ENCODE data around the gene ADAMTS8. TPM values are rescaled to one million over a fixed set of nuclear protein-coding genes. Genes with fewer than 3 reads are reported as not detected.

The ADAMTS8 gene
- total and polyA plus RNA-seq, 2 experiments from 2014 or later, result under 0.01 to 0.10 TPM

GRCh38 chr11:130462101-130462885 is 33.9 kb upstream of the ADAMTS8 start:
- no peak overlapping the region for H3K4me3 ChIP-seq
- no peaks in the 10 kb centered on the region for H3K79me2 ChIP-seq (ENCODE audit: insufficient read depth)
- peaks cover 11% of the 10 kb centered on the region; the same call in 1 of the 2 replicates for H3K4me1 ChIP-seq (ENCODE audit: insufficient read depth)
- TF ChIP-seq EZH2 (IDR thresholded peaks at IDR 0.05; ENCODE audit: insufficient read depth, poor library complexity, severe bottlenecking), result no peak
- TF ChIP-seq EZH2phosphoT487 (IDR thresholded peaks at IDR 0.05; ENCODE audit: insufficient read depth, low read depth), result no peak
- H3K9ac ChIP-seq, result no peak overlapping the region
- no peaks in the 10 kb centered on the region for H3K9me2 ChIP-seq (ENCODE audit: insufficient read depth)
- no peaks in the 10 kb centered on the region for H3K9me3 ChIP-seq (ENCODE audit: low read depth)
- no peaks in the 10 kb centered on the region for H3K27me3 ChIP-seq (replicated peaks; ENCODE audit: insufficient read depth)
- H2AFZ ChIP-seq, result no peak overlapping the region
- H4K20me1 ChIP-seq (ENCODE audit: insufficient read depth), result no peaks in the 10 kb centered on the region
- no peak overlapping the region for H3K4me2 ChIP-seq (ENCODE audit: unreplicated experiment)
- in situ Hi-C loops (cut with MboI), result no loop called here
- 91 to 92% methylated on average over 31 of the region's 31 CpGs for whole genome bisulfite sequencing, 2 experiments (ENCODE audit: low coverage in 1 of 2, low lambda C conversion rate in 2 of 2, missing lambda C conversion rate in 2 of 2)
- no peaks in the 10 kb centered on the region for H3F3A ChIP-seq (ENCODE audit: insufficient read depth)
- H3K27ac ChIP-seq, result no peak overlapping the region
- no peak for DNase-seq
- H3K36me3 ChIP-seq (ENCODE audit: low read depth), result no peaks in the 10 kb centered on the region

GRCh38 chr11:130459521-130459920 is 31.1 kb upstream of the ADAMTS8 start:
- H3K27me3 ChIP-seq (replicated peaks; ENCODE audit: insufficient read depth), result no peaks in the 10 kb centered on the region
- DNase-seq, result no peak
- no peaks in the 10 kb centered on the region for H3K79me2 ChIP-seq (ENCODE audit: insufficient read depth)
- peaks cover 12% of the 10 kb centered on the region; the same call in 1 of the 2 replicates for H3K4me1 ChIP-seq (ENCODE audit: insufficient read depth)
- no peaks in the 10 kb centered on the region for H3K9me3 ChIP-seq (ENCODE audit: low read depth)
- no peaks in the 10 kb centered on the region for H3K36me3 ChIP-seq (ENCODE audit: low read depth)
- in situ Hi-C loops (cut with MboI), result no loop called here
- H3K4me3 ChIP-seq, result no peak overlapping the region
- TF ChIP-seq EZH2 (IDR thresholded peaks at IDR 0.05; ENCODE audit: insufficient read depth, poor library complexity, severe bottlenecking) (no peak), EZH2phosphoT487 (IDR thresholded peaks at IDR 0.05; ENCODE audit: insufficient read depth, low read depth) (no peak)
- WGBS, 2 experiments (ENCODE audit: low coverage in 1 of 2, low lambda C conversion rate in 2 of 2, missing lambda C conversion rate in 2 of 2), result 95 to 96% methylated on average over 7 of the region's 7 CpGs
- no peaks in the 10 kb centered on the region for H3K9me2 ChIP-seq (ENCODE audit: insufficient read depth)
- H4K20me1 ChIP-seq (ENCODE audit: insufficient read depth), result no peaks in the 10 kb centered on the region
- H3K4me2 ChIP-seq (ENCODE audit: unreplicated experiment), result no peak overlapping the region
- no peak overlapping the region for H3K9ac ChIP-seq
- H3K27ac ChIP-seq, result no peak overlapping the region
- no peaks in the 10 kb centered on the region for H3F3A ChIP-seq (ENCODE audit: insufficient read depth)
- no peak overlapping the region for H2AFZ ChIP-seq

GRCh38 chr11:130458410-130458729 is 30.0 kb upstream of the ADAMTS8 start:
- Histone ChIP-seq H3K27ac (no peak overlapping the region), H3F3A (ENCODE audit: insufficient read depth) (no peaks in the 10 kb centered on the region), H3K9me2 (ENCODE audit: insufficient read depth) (no peaks in the 10 kb centered on the region), H3K4me2 (ENCODE audit: unreplicated experiment) (peak overlapping the region; percentile 54), H3K27me3 (replicated peaks; ENCODE audit: insufficient read depth) (no peaks in the 10 kb centered on the region), H3K79me2 (ENCODE audit: insufficient read depth) (no peaks in the 10 kb centered on the region), H3K36me3 (ENCODE audit: low read depth) (no peaks in the 10 kb centered on the region), H3K4me1 (ENCODE audit: insufficient read depth) (peaks cover 12% of the 10 kb centered on the region; the same call in 1 of the 2 replicates), H3K9ac (0 out of 2 replicates have a peak overlapping the region, but pooled peaks have one; percentile 11), H2AFZ (peak overlapping the region; percentile 53), H3K4me3 (0 out of 2 replicates have a peak overlapping the region, but pooled peaks have one; percentile 1), H3K9me3 (ENCODE audit: low read depth) (no peaks in the 10 kb centered on the region), H4K20me1 (ENCODE audit: insufficient read depth) (no peaks in the 10 kb centered on the region)
- no peak for TF ChIP-seq EZH2phosphoT487 (IDR thresholded peaks at IDR 0.05; ENCODE audit: insufficient read depth, low read depth)
- no peak for TF ChIP-seq EZH2 (IDR thresholded peaks at IDR 0.05; ENCODE audit: insufficient read depth, poor library complexity, severe bottlenecking)
- WGBS, 2 experiments (ENCODE audit: low coverage in 1 of 2, low lambda C conversion rate in 2 of 2, missing lambda C conversion rate in 2 of 2), result 41 to 46% methylated on average over 4 of the region's 4 CpGs
- in situ Hi-C loops (cut with MboI), result no loop called here
- no peak for DNase-seq

GRCh38 chr11:130457623-130458409 is 29.4 kb upstream of the ADAMTS8 start:
- in situ Hi-C loops (cut with MboI), result no loop called here
- H3K4me3 ChIP-seq, result 0 out of 2 replicates have a peak overlapping the region, but pooled peaks have one; percentile 1
- H3K4me1 ChIP-seq (ENCODE audit: insufficient read depth), result peaks cover 12% of the 10 kb centered on the region; the same call in 1 of the 2 replicates
- H4K20me1 ChIP-seq (ENCODE audit: insufficient read depth), result no peaks in the 10 kb centered on the region
- H3F3A ChIP-seq (ENCODE audit: insufficient read depth), result no peaks in the 10 kb centered on the region
- peak; percentile 70 for DNase-seq
- WGBS, 2 experiments (ENCODE audit: low coverage in 1 of 2, low lambda C conversion rate in 2 of 2, missing lambda C conversion rate in 2 of 2), result 29 to 34% methylated on average over 20 of the region's 20 CpGs
- TF ChIP-seq EZH2 (IDR thresholded peaks at IDR 0.05; ENCODE audit: insufficient read depth, poor library complexity, severe bottlenecking), result no peak
- TF ChIP-seq EZH2phosphoT487 (IDR thresholded peaks at IDR 0.05; ENCODE audit: insufficient read depth, low read depth), result no peak
- H2AFZ ChIP-seq, result peak overlapping the region; percentile 53
- H3K9me2 ChIP-seq (ENCODE audit: insufficient read depth), result no peaks in the 10 kb centered on the region
- H3K79me2 ChIP-seq (ENCODE audit: insufficient read depth), result no peaks in the 10 kb centered on the region
- no peaks in the 10 kb centered on the region for H3K27me3 ChIP-seq (replicated peaks; ENCODE audit: insufficient read depth)
- H3K9me3 ChIP-seq (ENCODE audit: low read depth), result no peaks in the 10 kb centered on the region
- H3K4me2 ChIP-seq (ENCODE audit: unreplicated experiment), result peak overlapping the region; percentile 54
- H3K9ac ChIP-seq, result peak overlapping the region; percentile 11; the same call in 1 of the 2 replicates
- H3K36me3 ChIP-seq (ENCODE audit: low read depth), result no peaks in the 10 kb centered on the region
- H3K27ac ChIP-seq, result no peak overlapping the region

Measured in GM23248 (cell line).